DOHH2 (cell line): ENCODE measurements around the gene SPEM3.

Experiments
- H3F3A ChIP-seq: fragments of 200-600 bp; sonication (generic), shearing (Covaris generic); 2 replicates; pipeline ENCODE4 v1.6.0; 2016; ENCODE audit warnings: antibody characterized with exemption, mild to moderate bottlenecking; ENCODE audit not compliant: control insufficient read depth, insufficient read depth
- H3K27ac ChIP-seq: fragments of 200-600 bp; sonication (generic); 2 replicates; pipeline ENCODE4 v1.5.1; 2014; ENCODE audit warnings: low read depth, mild to moderate bottlenecking, low read length, moderate library complexity
- H3K27me3 ChIP-seq: fragments of 200-600 bp; sonication (generic); 2 replicates; pipeline ENCODE4 v1.6.1; 2014; ENCODE audit warnings: mild to moderate bottlenecking, low read length, mixed read lengths; ENCODE audit not compliant: control insufficient read depth
- H3K36me3 ChIP-seq: fragments of 200-600 bp; sonication (generic); 2 replicates; pipeline ENCODE4 v1.6.1; 2014; ENCODE audit warnings: mild to moderate bottlenecking, low read length, moderate library complexity, mixed read lengths; ENCODE audit not compliant: control insufficient read depth
- H3K4me1 ChIP-seq: fragments of 200-600 bp; sonication (generic); 2 replicates; pipeline ENCODE4 v1.6.1; 2014; ENCODE audit warnings: mild to moderate bottlenecking, low read length, mixed read lengths; ENCODE audit not compliant: control insufficient read depth
- H3K4me2 ChIP-seq: fragments of 200-600 bp; sonication (generic); 2 replicates; pipeline ENCODE4 v1.6.0; 2014; ENCODE audit warnings: mild to moderate bottlenecking, low read length, moderate library complexity
- H3K4me3 ChIP-seq: fragments of 200-600 bp; sonication (generic); 2 replicates; pipeline ENCODE4 v1.5.1; 2014; ENCODE audit warnings: mild to moderate bottlenecking, low read length, mixed read lengths
- H3K79me2 ChIP-seq: fragments of 200-600 bp; sonication (generic); 2 replicates; pipeline ENCODE4 v1.6.1; 2014; ENCODE audit warnings: mild to moderate bottlenecking, low read length, mixed read lengths; ENCODE audit not compliant: control insufficient read depth
- H3K9me2 ChIP-seq: fragments of 200-600 bp; sonication (generic); replicated peaks from 2 replicates; pipeline ENCODE4 v1.6.1; 2014; ENCODE audit warnings: mild to moderate bottlenecking, low read length, mixed read lengths; ENCODE audit not compliant: control insufficient read depth
- H3K9me3 ChIP-seq: fragments of 200-600 bp; sonication (generic); 2 replicates; pipeline ENCODE4 v1.6.1; 2014; ENCODE audit warnings: antibody characterized with exemption, low read length, mixed read lengths; ENCODE audit not compliant: control insufficient read depth, insufficient read depth
- H4K20me1 ChIP-seq: fragments of 200-600 bp; sonication (generic); 2 replicates; pipeline ENCODE4 v1.6.0; 2014; ENCODE audit warnings: low read depth, mild to moderate bottlenecking, antibody characterized with exemption, low read length, moderate library complexity; ENCODE audit not compliant: control insufficient read depth, insufficient read depth
- CTCF ChIP-seq: fragments of 200-600 bp; sonication (generic); IDR thresholded peaks from one replicate; pipeline ENCODE4 v1.5.1; 2014; ENCODE audit warnings: antibody characterized with exemption, mild to moderate bottlenecking, low read depth, low read length; ENCODE audit not compliant: poor library complexity, severe bottlenecking
- EZH2phosphoT487 ChIP-seq: fragments of 200-600 bp; sonication (generic); IDR thresholded peaks from 2 replicates; pipeline ENCODE4 v1.6.1; 2017; ENCODE audit warnings: borderline replicate concordance, mild to moderate bottlenecking, antibody characterized with exemption, low read length, moderate library complexity, mixed read lengths

Gene SPEM3

GRCh38 chr17:7428557-7428956, at the start of gene SPEM3:
SPEM3 (plus strand) TSS chr17:7428857; CDS start chr17:7428903, 46 bp downstream.
- no peaks in the 10 kb centered on the region for H3K27me3 ChIP-seq
- no peak within 1 kb of the TSS for H3K4me2 ChIP-seq
- H4K20me1 ChIP-seq, result no peaks in the 10 kb centered on the region
- H3K27ac ChIP-seq, result no peak within 1 kb of the TSS
- no peaks in the 10 kb centered on the region for H3K4me1 ChIP-seq
- H3K4me3 ChIP-seq, result no peak within 1 kb of the TSS
- no peaks in the 10 kb centered on the region for H3K9me3 ChIP-seq
- no peaks in the 10 kb centered on the region for H3K9me2 ChIP-seq
- H3K79me2 ChIP-seq, result no peaks in the 10 kb centered on the region
- H3F3A ChIP-seq, result no peaks in the 10 kb centered on the region
- no peaks in the 10 kb centered on the region for H3K36me3 ChIP-seq
- TF ChIP-seq CTCF (no peak), EZH2phosphoT487 (no peak)

- 0 out of 2 replicates have a peak, but pooled peaks cover 6% of the 10 kb centered on the region for H3K27me3 ChIP-seq
- no peaks in the 10 kb centered on the region for H4K20me1 ChIP-seq
- H3K9me2 ChIP-seq, result no peaks in the 10 kb centered on the region
- H3K27ac ChIP-seq, result no peak overlapping the region
- peaks cover 6% of the 10 kb centered on the region for H3K9me3 ChIP-seq
- no peak overlapping the region for H3K4me2 ChIP-seq
- H3F3A ChIP-seq, result no peaks in the 10 kb centered on the region
- H3K79me2 ChIP-seq, result no peaks in the 10 kb centered on the region
- TF ChIP-seq EZH2phosphoT487 (no peak), CTCF (no peak)
- H3K36me3 ChIP-seq, result no peaks in the 10 kb centered on the region
- no peak overlapping the region for H3K4me3 ChIP-seq
- peaks cover 8% of the 10 kb centered on the region for H3K4me1 ChIP-seq
Observed at GRCh38 chr17:7379134-7379533, 49.5 kb upstream of the SPEM3 start.

GRCh38 chr17:7380321-7380720, 48.3 kb upstream of the SPEM3 start:
- H3K36me3 ChIP-seq, result no peaks in the 10 kb centered on the region
- H3K27ac ChIP-seq, result no peak overlapping the region
- no peaks in the 10 kb centered on the region for H3F3A ChIP-seq
- TF ChIP-seq CTCF, result no peak
- no peak for TF ChIP-seq EZH2phosphoT487
- peaks cover 6% of the 10 kb centered on the region for H3K9me3 ChIP-seq
- H3K4me2 ChIP-seq, result no peak overlapping the region
- peaks cover 15% of the 10 kb centered on the region for H3K4me1 ChIP-seq
- no peaks in the 10 kb centered on the region for H3K9me2 ChIP-seq
- no peaks in the 10 kb centered on the region for H4K20me1 ChIP-seq
- no peak overlapping the region for H3K4me3 ChIP-seq
- no peaks in the 10 kb centered on the region for H3K79me2 ChIP-seq
- 0 out of 2 replicates have a peak, but pooled peaks cover 6% of the 10 kb centered on the region for H3K27me3 ChIP-seq
